Muscle layer of colon (tissue), 2 donors: ENCODE data around the gene ZFP36L1.
A peak's percentile ranks its signal among the peaks of the same experiment; 100 is the strongest.

ENCODE experiments used
- H3K27ac ChIP-seq: one replicate; pipeline ENCODE4 v1.7.0; 2013; ENCODE audit warnings: low read depth, mild to moderate bottlenecking, low read length, moderate library complexity
- H3K27me3 ChIP-seq, 2 donors: one replicate each; pipeline ENCODE4 v1.7.0; 2013; ENCODE audit warnings: low read length in 2 of 2, mild to moderate bottlenecking in 2 of 2; ENCODE audit not compliant: insufficient read depth in 2 of 2, control insufficient read depth in 1 of 2
- H3K36me3 ChIP-seq: one replicate; pipeline ENCODE4 v1.7.0; 2013; ENCODE audit warnings: mild to moderate bottlenecking, low read length; ENCODE audit not compliant: insufficient read depth
- H3K4me1 ChIP-seq: one replicate; pipeline ENCODE4 v1.7.0; 2013; ENCODE audit warnings: mild to moderate bottlenecking, low read length; ENCODE audit not compliant: insufficient read depth
- H3K4me3 ChIP-seq, 2 donors: one replicate each; pipeline ENCODE4 v1.7.0; 2013; ENCODE audit warnings: low read length in 2 of 2, low read depth in 1 of 2, mild to moderate bottlenecking in 1 of 2, moderate library complexity in 1 of 2
- H3K9ac ChIP-seq: one replicate; pipeline ENCODE4 v1.7.0; 2013; ENCODE audit warnings: low read length
- H3K9me3 ChIP-seq: one replicate; pipeline ENCODE4 v1.7.0; 2013; ENCODE audit warnings: mild to moderate bottlenecking, low read length
- donor health status: abdominal sarcoma.
- donor health status: Adenocarcinoma of cecum.

Gene ZFP36L1

GRCh38 chr14:68752271-68753006 lies 40.4 kb downstream of the ZFP36L1 start:
- peak overlapping the region; percentile 15 for H3K27ac ChIP-seq

GRCh38 chr14:68749487-68750475 lies 43.1 kb downstream of the ZFP36L1 start:
- H3K27me3 ChIP-seq: no peaks in the 10 kb centered on the region
- no peak overlapping the region for H3K27ac ChIP-seq
- no peak overlapping the region for H3K9ac ChIP-seq
- peak overlapping the region in 1 of 2 donors; percentile 5 for H3K4me3 ChIP-seq
- peaks cover 52% of the 10 kb centered on the region for H3K4me1 ChIP-seq
- no peaks in the 10 kb centered on the region for H3K9me3 ChIP-seq
- no peaks in the 10 kb centered on the region for H3K36me3 ChIP-seq

More at GRCh38 chr14:68752271-68753006, 40.4 kb downstream of the ZFP36L1 start:
- no peak overlapping the region for H3K4me3 ChIP-seq
- H3K27me3 ChIP-seq: no peaks in the 10 kb centered on the region
- H3K9ac ChIP-seq: no peak overlapping the region
- no peaks in the 10 kb centered on the region for H3K36me3 ChIP-seq
- H3K4me1 ChIP-seq: peaks cover 56% of the 10 kb centered on the region
- H3K9me3 ChIP-seq: no peaks in the 10 kb centered on the region

GRCh38 chr14:68748691-68749090 lies 44.2 kb downstream of the ZFP36L1 start:
- Histone ChIP-seq H3K4me1 (peaks cover 52% of the 10 kb centered on the region), H3K9ac (no peak overlapping the region), H3K4me3 (no peak overlapping the region), H3K27me3 (no peaks in the 10 kb centered on the region), H3K27ac (no peak overlapping the region), H3K36me3 (no peaks in the 10 kb centered on the region), H3K9me3 (no peaks in the 10 kb centered on the region)

- Histone ChIP-seq H3K4me1 (peaks cover 52% of the 10 kb centered on the region), H3K27me3 (no peaks in the 10 kb centered on the region), H3K9me3 (no peaks in the 10 kb centered on the region), H3K27ac (no peak overlapping the region), H3K9ac (no peak overlapping the region), H3K4me3 (no peak overlapping the region), H3K36me3 (no peaks in the 10 kb centered on the region)
Observed at GRCh38 chr14:68748260-68748659, 44.6 kb downstream of the ZFP36L1 start.

GRCh38 chr14:68747393-68747792 lies 45.5 kb downstream of the ZFP36L1 start:
- no peak overlapping the region for H3K27ac ChIP-seq
- H3K9ac ChIP-seq: no peak overlapping the region
- peaks cover 45% of the 10 kb centered on the region for H3K4me1 ChIP-seq
- H3K36me3 ChIP-seq: no peaks in the 10 kb centered on the region
- no peaks in the 10 kb centered on the region for H3K27me3 ChIP-seq
- H3K4me3 ChIP-seq: no peak overlapping the region
- H3K9me3 ChIP-seq: no peaks in the 10 kb centered on the region

- H3K27ac ChIP-seq: no peak overlapping the region
- H3K27me3 ChIP-seq: no peaks in the 10 kb centered on the region
- peaks cover 27% of the 10 kb centered on the region for H3K4me1 ChIP-seq
- no peaks in the 10 kb centered on the region for H3K9me3 ChIP-seq
- H3K9ac ChIP-seq: no peak overlapping the region
- H3K36me3 ChIP-seq: no peaks in the 10 kb centered on the region
- no peak overlapping the region for H3K4me3 ChIP-seq
Observed at GRCh38 chr14:68744613-68745012, 48.3 kb downstream of the ZFP36L1 start.

- no peaks in the 10 kb centered on the region for H3K36me3 ChIP-seq
- peaks cover 7% of the 10 kb centered on the region for H3K4me1 ChIP-seq
- H3K27me3 ChIP-seq: no peaks in the 10 kb centered on the region
- no peaks in the 10 kb centered on the region for H3K9me3 ChIP-seq
- H3K9ac ChIP-seq: no peak overlapping the region
- no peak overlapping the region for H3K27ac ChIP-seq
- no peak overlapping the region for H3K4me3 ChIP-seq
Observed at GRCh38 chr14:68741839-68742470, 50.9 kb downstream of the ZFP36L1 start.

- Histone ChIP-seq H3K4me3 (no peak overlapping the region), H3K4me1 (peaks cover 10% of the 10 kb centered on the region), H3K27me3 (no peaks in the 10 kb centered on the region), H3K9ac (no peak overlapping the region), H3K27ac (no peak overlapping the region), H3K36me3 (no peaks in the 10 kb centered on the region), H3K9me3 (no peaks in the 10 kb centered on the region)
Observed at GRCh38 chr14:68741477-68741791, 51.4 kb downstream of the ZFP36L1 start.

GRCh38 chr14:68740788-68741476 lies 51.9 kb downstream of the ZFP36L1 start:
- H3K27ac ChIP-seq: no peak overlapping the region
- no peaks in the 10 kb centered on the region for H3K9me3 ChIP-seq
- no peak overlapping the region for H3K4me3 ChIP-seq

GRCh38 chr14:68739701-68740100 lies 53.2 kb downstream of the ZFP36L1 start:
- Histone ChIP-seq H3K9ac (no peak overlapping the region), H3K4me1 (peaks cover 20% of the 10 kb centered on the region), H3K27ac (no peak overlapping the region), H3K9me3 (no peaks in the 10 kb centered on the region), H3K4me3 (no peak overlapping the region), H3K36me3 (no peaks in the 10 kb centered on the region), H3K27me3 (no peaks in the 10 kb centered on the region)

More at GRCh38 chr14:68740788-68741476, 51.9 kb downstream of the ZFP36L1 start:
- H3K4me1 ChIP-seq: peaks cover 15% of the 10 kb centered on the region
- no peak overlapping the region for H3K9ac ChIP-seq
- no peaks in the 10 kb centered on the region for H3K36me3 ChIP-seq
- no peaks in the 10 kb centered on the region for H3K27me3 ChIP-seq

GRCh38 chr14:68738559-68738958 lies 54.3 kb downstream of the ZFP36L1 start:
- Histone ChIP-seq H3K27ac (no peak overlapping the region), H3K4me3 (no peak overlapping the region), H3K36me3 (no peaks in the 10 kb centered on the region), H3K9me3 (no peaks in the 10 kb centered on the region), H3K4me1 (peaks cover 26% of the 10 kb centered on the region), H3K27me3 (no peaks in the 10 kb centered on the region), H3K9ac (no peak overlapping the region)
